Neural progenitor cell (in vitro differentiated cells): ENCODE measurements around the gene DDX56.

Experiments used
- EZH2 ChIP-seq: fragments of 200-600 bp; sonication (generic); IDR thresholded peaks from 2 replicates; pipeline ENCODE4 v1.6.1; 2017; ENCODE audit warnings: antibody characterized with exemption, mild to moderate bottlenecking, moderate library complexity
- TF ChIP-seq, protein P1 (sequence below): fragments of 200-600 bp; sonication (generic); IDR thresholded peaks from 2 replicates; pipeline ENCODE4 v1.5.1; 2017; ENCODE audit warnings: antibody characterized with exemption, mild to moderate bottlenecking

DNA sequence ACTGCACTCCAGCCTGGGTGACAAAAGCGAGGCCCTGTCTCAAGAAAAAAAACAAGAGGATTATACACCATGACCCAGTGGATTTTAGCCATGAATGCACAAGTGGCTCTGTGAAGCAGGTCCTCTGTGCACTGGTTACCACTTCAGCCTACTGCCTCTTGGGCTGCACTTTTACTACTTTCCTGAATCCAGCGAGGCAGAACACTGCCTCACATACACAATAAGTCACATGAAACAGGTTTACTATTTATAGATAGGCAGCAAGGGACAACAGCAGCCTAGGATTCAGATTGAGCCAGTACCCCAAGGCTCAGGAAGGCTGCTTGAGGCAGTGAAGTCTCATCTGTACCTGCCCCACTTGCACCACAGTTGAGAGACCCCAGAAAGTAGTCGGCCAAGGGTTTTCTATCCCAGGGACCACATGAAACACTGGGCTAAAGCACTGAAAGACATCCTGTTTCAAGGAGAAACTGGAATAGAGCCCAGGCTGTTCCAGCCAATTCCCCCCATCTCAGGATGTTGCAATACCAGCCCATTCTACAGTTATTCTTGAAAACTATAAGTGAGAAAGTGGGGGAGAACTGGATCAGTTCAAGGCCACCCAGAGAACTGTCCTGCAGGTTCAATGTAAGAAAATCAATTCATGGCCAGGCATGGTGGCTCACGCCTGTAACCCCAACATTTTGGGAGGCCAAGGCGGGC, 22.4 kb upstream of the DDX56 start:
- TF ChIP-seq, protein P1, sequence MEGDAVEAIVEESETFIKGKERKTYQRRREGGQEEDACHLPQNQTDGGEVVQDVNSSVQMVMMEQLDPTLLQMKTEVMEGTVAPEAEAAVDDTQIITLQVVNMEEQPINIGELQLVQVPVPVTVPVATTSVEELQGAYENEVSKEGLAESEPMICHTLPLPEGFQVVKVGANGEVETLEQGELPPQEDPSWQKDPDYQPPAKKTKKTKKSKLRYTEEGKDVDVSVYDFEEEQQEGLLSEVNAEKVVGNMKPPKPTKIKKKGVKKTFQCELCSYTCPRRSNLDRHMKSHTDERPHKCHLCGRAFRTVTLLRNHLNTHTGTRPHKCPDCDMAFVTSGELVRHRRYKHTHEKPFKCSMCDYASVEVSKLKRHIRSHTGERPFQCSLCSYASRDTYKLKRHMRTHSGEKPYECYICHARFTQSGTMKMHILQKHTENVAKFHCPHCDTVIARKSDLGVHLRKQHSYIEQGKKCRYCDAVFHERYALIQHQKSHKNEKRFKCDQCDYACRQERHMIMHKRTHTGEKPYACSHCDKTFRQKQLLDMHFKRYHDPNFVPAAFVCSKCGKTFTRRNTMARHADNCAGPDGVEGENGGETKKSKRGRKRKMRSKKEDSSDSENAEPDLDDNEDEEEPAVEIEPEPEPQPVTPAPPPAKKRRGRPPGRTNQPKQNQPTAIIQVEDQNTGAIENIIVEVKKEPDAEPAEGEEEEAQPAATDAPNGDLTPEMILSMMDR = no peak
- no peak for TF ChIP-seq EZH2
